ENCODE measurements around the gene SGCD.

DNA sequence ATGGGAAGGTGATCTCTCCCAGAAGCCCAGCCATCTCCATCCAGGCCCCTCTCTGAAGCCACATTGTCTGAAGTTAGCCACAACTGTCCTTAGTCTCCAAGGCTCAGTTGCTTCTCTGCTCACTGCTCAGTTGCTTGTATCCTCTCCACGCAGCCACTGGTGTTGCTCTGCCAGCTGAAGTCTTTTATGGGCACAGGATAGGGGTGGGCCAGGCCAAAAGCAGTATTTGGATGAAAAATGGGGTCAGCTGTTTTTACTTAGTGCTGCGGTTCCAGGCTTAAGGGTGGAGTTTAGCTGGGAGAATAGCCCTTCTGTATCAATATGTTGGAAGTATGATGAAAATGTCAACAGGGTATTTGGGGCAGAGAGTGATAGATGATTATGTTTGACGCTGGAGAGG lies 354.3 kb downstream of the SGCD start:
- TF ChIP-seq, protein P1, sequence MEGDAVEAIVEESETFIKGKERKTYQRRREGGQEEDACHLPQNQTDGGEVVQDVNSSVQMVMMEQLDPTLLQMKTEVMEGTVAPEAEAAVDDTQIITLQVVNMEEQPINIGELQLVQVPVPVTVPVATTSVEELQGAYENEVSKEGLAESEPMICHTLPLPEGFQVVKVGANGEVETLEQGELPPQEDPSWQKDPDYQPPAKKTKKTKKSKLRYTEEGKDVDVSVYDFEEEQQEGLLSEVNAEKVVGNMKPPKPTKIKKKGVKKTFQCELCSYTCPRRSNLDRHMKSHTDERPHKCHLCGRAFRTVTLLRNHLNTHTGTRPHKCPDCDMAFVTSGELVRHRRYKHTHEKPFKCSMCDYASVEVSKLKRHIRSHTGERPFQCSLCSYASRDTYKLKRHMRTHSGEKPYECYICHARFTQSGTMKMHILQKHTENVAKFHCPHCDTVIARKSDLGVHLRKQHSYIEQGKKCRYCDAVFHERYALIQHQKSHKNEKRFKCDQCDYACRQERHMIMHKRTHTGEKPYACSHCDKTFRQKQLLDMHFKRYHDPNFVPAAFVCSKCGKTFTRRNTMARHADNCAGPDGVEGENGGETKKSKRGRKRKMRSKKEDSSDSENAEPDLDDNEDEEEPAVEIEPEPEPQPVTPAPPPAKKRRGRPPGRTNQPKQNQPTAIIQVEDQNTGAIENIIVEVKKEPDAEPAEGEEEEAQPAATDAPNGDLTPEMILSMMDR (tag by site-specific recombination; IDR thresholded peaks at IDR 0.05), result no peak
- TF ChIP-seq ZBTB8A (tag by site-specific recombination; IDR thresholded peaks at IDR 0.05) (no peak), BCL11B (tag by site-specific recombination; IDR thresholded peaks at IDR 0.05; ENCODE audit: low read depth) (no peak), ZNF791 (tag by site-specific recombination; IDR thresholded peaks at IDR 0.05) (no peak), ZNF664 (tag by site-specific recombination; IDR thresholded peaks at IDR 0.05) (no peak), OVOL3 (tag by site-specific recombination; IDR thresholded peaks at IDR 0.05) (no peak)
- TF ChIP-seq, protein P2, sequence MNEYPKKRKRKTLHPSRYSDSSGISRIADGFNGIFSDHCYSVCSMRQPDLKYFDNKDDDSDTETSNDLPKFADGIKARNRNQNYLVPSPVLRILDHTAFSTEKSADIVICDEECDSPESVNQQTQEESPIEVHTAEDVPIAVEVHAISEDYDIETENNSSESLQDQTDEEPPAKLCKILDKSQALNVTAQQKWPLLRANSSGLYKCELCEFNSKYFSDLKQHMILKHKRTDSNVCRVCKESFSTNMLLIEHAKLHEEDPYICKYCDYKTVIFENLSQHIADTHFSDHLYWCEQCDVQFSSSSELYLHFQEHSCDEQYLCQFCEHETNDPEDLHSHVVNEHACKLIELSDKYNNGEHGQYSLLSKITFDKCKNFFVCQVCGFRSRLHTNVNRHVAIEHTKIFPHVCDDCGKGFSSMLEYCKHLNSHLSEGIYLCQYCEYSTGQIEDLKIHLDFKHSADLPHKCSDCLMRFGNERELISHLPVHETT (tag by site-specific recombination; IDR thresholded peaks at IDR 0.05), result no peak

All from HEK293 (cell line).